ENCODE measurements around the gene KLK3.

Gene KLK3

GRCh38 chr19:50831026-50831396 lies 23.7 kb upstream of the KLK3 start:
- DNase-seq (ENCODE audit: low read depth): no peak
- TF ChIP-seq, protein P1, sequence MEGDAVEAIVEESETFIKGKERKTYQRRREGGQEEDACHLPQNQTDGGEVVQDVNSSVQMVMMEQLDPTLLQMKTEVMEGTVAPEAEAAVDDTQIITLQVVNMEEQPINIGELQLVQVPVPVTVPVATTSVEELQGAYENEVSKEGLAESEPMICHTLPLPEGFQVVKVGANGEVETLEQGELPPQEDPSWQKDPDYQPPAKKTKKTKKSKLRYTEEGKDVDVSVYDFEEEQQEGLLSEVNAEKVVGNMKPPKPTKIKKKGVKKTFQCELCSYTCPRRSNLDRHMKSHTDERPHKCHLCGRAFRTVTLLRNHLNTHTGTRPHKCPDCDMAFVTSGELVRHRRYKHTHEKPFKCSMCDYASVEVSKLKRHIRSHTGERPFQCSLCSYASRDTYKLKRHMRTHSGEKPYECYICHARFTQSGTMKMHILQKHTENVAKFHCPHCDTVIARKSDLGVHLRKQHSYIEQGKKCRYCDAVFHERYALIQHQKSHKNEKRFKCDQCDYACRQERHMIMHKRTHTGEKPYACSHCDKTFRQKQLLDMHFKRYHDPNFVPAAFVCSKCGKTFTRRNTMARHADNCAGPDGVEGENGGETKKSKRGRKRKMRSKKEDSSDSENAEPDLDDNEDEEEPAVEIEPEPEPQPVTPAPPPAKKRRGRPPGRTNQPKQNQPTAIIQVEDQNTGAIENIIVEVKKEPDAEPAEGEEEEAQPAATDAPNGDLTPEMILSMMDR (IDR thresholded peaks at IDR 0.05; ENCODE audit: low read depth, low read length, missing control alignments): no peak

GRCh38 chr19:50832666-50833065 lies 22.0 kb upstream of the KLK3 start:
- no peak for DNase-seq (ENCODE audit: low read depth)
- TF ChIP-seq, protein P1 (IDR thresholded peaks at IDR 0.05; ENCODE audit: low read depth, low read length, missing control alignments): no peak
- no peak overlapping the region for H3K4me3 ChIP-seq (ENCODE audit: low read depth, low read length)

More at GRCh38 chr19:50831026-50831396, 23.7 kb upstream of the KLK3 start:
- H3K4me3 ChIP-seq (ENCODE audit: low read depth, low read length): no peak overlapping the region

- H3K4me3 ChIP-seq (ENCODE audit: low read depth, low read length): no peak within 1 kb of the TSS
- DNase-seq (ENCODE audit: low read depth): no peak
- TF ChIP-seq, protein P1 (IDR thresholded peaks at IDR 0.05; ENCODE audit: low read depth, low read length, missing control alignments): no peak
These were observed 21.5 kb upstream of the KLK3 start, which contains the start of gene KLK15 for GRCh38 chr19:50833117-50833801. TSS of gene KLK15 (minus strand) at chr19:50833574. CDS start at chr19:50831492, 2,082 bp downstream.

- TF ChIP-seq, protein P1 (IDR thresholded peaks at IDR 0.05; ENCODE audit: low read depth, low read length, missing control alignments): no peak
- H3K4me3 ChIP-seq (ENCODE audit: low read depth, low read length): no peak overlapping the region
- DNase-seq (ENCODE audit: low read depth): no peak
These were observed 20.9 kb upstream of the KLK3 start for GRCh38 chr19:50833802-50834167.

DNA sequence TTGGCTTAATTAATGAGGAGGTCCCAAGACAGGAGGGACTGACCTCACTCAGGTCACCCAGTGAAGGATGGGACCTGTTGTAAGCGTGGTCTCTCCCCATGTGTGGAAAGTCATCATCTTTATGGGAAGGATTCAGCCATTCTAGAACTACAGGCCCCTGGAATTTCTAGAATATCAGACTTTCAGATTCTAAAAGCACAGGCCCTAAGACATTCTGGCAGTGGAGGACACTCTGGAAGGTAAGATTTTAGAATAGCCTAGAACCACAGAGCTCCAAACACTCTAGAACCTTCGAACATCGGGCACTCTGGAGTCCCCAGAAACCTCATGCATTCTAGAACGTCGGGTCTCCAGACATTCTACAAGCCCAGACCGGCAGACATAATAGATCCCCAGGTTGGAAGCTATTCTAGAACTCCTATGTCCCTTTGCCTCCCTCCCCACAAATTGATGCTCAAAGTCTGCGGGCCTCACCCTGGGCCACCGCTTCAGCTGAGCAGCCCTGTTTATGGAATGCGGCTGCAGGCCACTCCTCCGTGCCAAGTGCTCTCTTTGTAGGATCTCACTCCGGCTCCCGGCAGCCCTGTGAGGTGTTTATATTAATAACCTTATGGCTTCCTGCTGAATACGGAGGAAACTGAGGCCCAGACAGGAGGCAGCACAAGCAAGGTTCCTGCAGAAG lies 19.5 kb upstream of the KLK3 start:
- H3K4me3 ChIP-seq (ENCODE audit: low read depth, low read length): peak overlapping the region; percentile 63
- TF ChIP-seq, protein P1 (IDR thresholded peaks at IDR 0.05; ENCODE audit: low read depth, low read length, missing control alignments): no peak
- no peak for DNase-seq (ENCODE audit: low read depth)

- TF ChIP-seq, protein P1 (IDR thresholded peaks at IDR 0.05; ENCODE audit: low read depth, low read length, missing control alignments): no peak
- H3K4me3 ChIP-seq (ENCODE audit: low read depth, low read length): peak overlapping the region; percentile 63
- no peak for DNase-seq (ENCODE audit: low read depth)
These were observed 18.8 kb upstream of the KLK3 start for GRCh38 chr19:50835785-50836542.
